Smooth muscle cell (in vitro differentiated cells): ENCODE data around the gene ATP4B. TPM values are rescaled to one million over a fixed set of nuclear protein-coding genes. Genes with fewer than 3 reads are reported as not detected.

Source experiments
- DNase-seq: peaks from one replicate; lab custom pipeline; 2025; ENCODE audit not compliant: unreplicated experiment; lab: John Stamatoyannopoulos, UW
- H2AFZ ChIP-seq: fragments of 200-600 bp; sonication (generic); 2 replicates; pipeline ENCODE4 v1.6.0; 2016; ENCODE audit warnings: antibody characterized with exemption, low read depth, mild to moderate bottlenecking
- H3F3A ChIP-seq: fragments of 200-600 bp; sonication (generic); 2 replicates; pipeline ENCODE4 v1.6.0; 2017; ENCODE audit warnings: antibody characterized with exemption, low read depth
- H3K27ac ChIP-seq: fragments of 200-600 bp; sonication (generic); 2 replicates; pipeline ENCODE4 v1.5.1; 2016; ENCODE audit warnings: low read depth, mild to moderate bottlenecking
- H3K27me3 ChIP-seq: fragments of 200-600 bp; sonication (generic); 2 replicates; pipeline ENCODE4 v1.6.1; 2016; ENCODE audit warnings: low read depth, mild to moderate bottlenecking
- H3K36me3 ChIP-seq: fragments of 200-600 bp; sonication (generic); 2 replicates; pipeline ENCODE4 v1.5.1; 2016; ENCODE audit warnings: low read depth
- H3K4me1 ChIP-seq: fragments of 200-600 bp; sonication (generic); 2 replicates; pipeline ENCODE4 v1.5.1; 2016; ENCODE audit warnings: low read depth
- H3K4me2 ChIP-seq: fragments of 200-600 bp; sonication (generic); 2 replicates; pipeline ENCODE4 v1.6.0; 2016; ENCODE audit warnings: mild to moderate bottlenecking
- H3K4me3 ChIP-seq: fragments of 200-600 bp; sonication (generic); 2 replicates; pipeline ENCODE4 v1.5.1; 2016; ENCODE audit warnings: mild to moderate bottlenecking
- H3K79me2 ChIP-seq: fragments of 200-600 bp; sonication (generic); 2 replicates; pipeline ENCODE4 v1.6.0; 2016; ENCODE audit warnings: low read depth, mild to moderate bottlenecking
- H3K9ac ChIP-seq: fragments of 200-600 bp; sonication (generic); 2 replicates; pipeline ENCODE4 v1.6.0; 2016; ENCODE audit warnings: low read depth
- H3K9me3 ChIP-seq: fragments of 200-600 bp; sonication (generic); replicated peaks from 2 replicates; pipeline ENCODE4 v1.5.1; 2016; ENCODE audit warnings: low read depth
- H4K20me1 ChIP-seq: fragments of 200-600 bp; sonication (generic); 2 replicates; pipeline ENCODE4 v1.6.0; 2016; ENCODE audit warnings: low read depth
- WGBS: methylation state at CpG from one replicate; pipeline ENCODE4 v1.1.7; 2016; ENCODE audit warnings: low lambda C conversion rate; 5-methylcytosine and 5-hydroxymethylcytosine counted together
- polyA plus RNA-seq: library from polyadenylated mRNA; unstranded; fragments of >200 nt; fragmentation: Nextera tagmentation; extraction: Ambion mirVana; gene quantifications from 2 replicates; pipeline ENCODE4 v1.2.1, GENCODE V29; 2016
- total RNA-seq: library from RNA; depleted of rRNA; stranded (reverse); fragments of >200 nt; gene quantifications from 2 replicates; pipeline ENCODE4 v1.2.3, GENCODE V29; 2014
- TF ChIP-seq, protein P1 (sequence below): fragments of 200-600 bp; sonication (generic); IDR thresholded peaks from 2 replicates; pipeline ENCODE4 v1.5.1; 2017; ENCODE audit warnings: borderline replicate concordance, mild to moderate bottlenecking, antibody characterized with exemption; ENCODE audit not compliant: insufficient read depth, poor library complexity, severe bottlenecking

The ATP4B gene
- total and polyA plus RNA-seq, 2 experiments from 2014 or later: not detected

DNA sequence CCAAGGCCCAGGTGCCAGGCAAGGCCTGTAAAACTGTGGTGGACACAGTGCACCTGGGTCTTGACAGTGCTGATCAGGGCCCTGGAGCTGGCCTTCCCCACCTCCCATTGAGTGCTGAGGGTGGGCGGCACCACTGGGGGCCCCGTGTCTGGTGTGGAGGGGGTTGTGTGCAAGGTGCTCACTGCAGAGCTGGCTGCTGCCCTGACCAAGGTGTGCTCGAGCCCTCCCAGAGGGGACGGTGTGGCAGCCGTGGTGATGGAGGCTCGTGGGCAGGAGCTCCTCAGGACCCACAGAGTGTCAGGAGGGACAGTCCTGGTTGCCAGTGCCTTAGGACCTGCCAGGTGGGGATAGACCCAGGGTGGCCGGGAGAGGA is 23.0 kb downstream of the ATP4B start:
- Histone ChIP-seq H3K9ac (no peak overlapping the region), H3K4me1 (no peaks in the 10 kb centered on the region), H3F3A (no peaks in the 10 kb centered on the region), H3K27me3 (no peaks in the 10 kb centered on the region), H2AFZ (no peak overlapping the region), H3K79me2 (no peaks in the 10 kb centered on the region), H3K4me3 (no peak overlapping the region), H3K9me3 (no peaks in the 10 kb centered on the region), H3K27ac (no peak overlapping the region), H3K36me3 (peaks cover 8% of the 10 kb centered on the region), H3K4me2 (no peak overlapping the region), H4K20me1 (peaks cover 18% of the 10 kb centered on the region)
- WGBS: 97% methylated on average over 7 of the region's 7 CpGs
- no peak for DNase-seq
- TF ChIP-seq, protein P1, sequence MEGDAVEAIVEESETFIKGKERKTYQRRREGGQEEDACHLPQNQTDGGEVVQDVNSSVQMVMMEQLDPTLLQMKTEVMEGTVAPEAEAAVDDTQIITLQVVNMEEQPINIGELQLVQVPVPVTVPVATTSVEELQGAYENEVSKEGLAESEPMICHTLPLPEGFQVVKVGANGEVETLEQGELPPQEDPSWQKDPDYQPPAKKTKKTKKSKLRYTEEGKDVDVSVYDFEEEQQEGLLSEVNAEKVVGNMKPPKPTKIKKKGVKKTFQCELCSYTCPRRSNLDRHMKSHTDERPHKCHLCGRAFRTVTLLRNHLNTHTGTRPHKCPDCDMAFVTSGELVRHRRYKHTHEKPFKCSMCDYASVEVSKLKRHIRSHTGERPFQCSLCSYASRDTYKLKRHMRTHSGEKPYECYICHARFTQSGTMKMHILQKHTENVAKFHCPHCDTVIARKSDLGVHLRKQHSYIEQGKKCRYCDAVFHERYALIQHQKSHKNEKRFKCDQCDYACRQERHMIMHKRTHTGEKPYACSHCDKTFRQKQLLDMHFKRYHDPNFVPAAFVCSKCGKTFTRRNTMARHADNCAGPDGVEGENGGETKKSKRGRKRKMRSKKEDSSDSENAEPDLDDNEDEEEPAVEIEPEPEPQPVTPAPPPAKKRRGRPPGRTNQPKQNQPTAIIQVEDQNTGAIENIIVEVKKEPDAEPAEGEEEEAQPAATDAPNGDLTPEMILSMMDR: no peak

GRCh38 chr13:113634279-113635047 is 23.5 kb downstream of the ATP4B start:
- H3K4me2 ChIP-seq: no peak overlapping the region
- no peak overlapping the region for H3K27ac ChIP-seq
- H3K79me2 ChIP-seq: no peaks in the 10 kb centered on the region
- H3K36me3 ChIP-seq: peaks cover 8% of the 10 kb centered on the region
- no peaks in the 10 kb centered on the region for H3K4me1 ChIP-seq
- H3F3A ChIP-seq: no peaks in the 10 kb centered on the region
- H3K9me3 ChIP-seq: no peaks in the 10 kb centered on the region
- H3K4me3 ChIP-seq: no peak overlapping the region
- H4K20me1 ChIP-seq: peaks cover 23% of the 10 kb centered on the region
- no peak overlapping the region for H2AFZ ChIP-seq
- no peak overlapping the region for H3K9ac ChIP-seq
- TF ChIP-seq, protein P1: no peak
- H3K27me3 ChIP-seq: no peaks in the 10 kb centered on the region
- no peak for DNase-seq
- WGBS: 98% methylated on average over 16 of the region's 16 CpGs

GRCh38 chr13:113633485-113633873 is 24.5 kb downstream of the ATP4B start:
- Histone ChIP-seq H3K9me3 (no peaks in the 10 kb centered on the region), H3K79me2 (peaks cover 8% of the 10 kb centered on the region), H3K4me3 (no peak overlapping the region), H3K27ac (no peak overlapping the region), H3F3A (no peaks in the 10 kb centered on the region), H3K4me1 (no peaks in the 10 kb centered on the region), H3K27me3 (no peaks in the 10 kb centered on the region), H4K20me1 (peaks cover 26% of the 10 kb centered on the region), H2AFZ (no peak overlapping the region), H3K4me2 (no peak overlapping the region), H3K9ac (no peak overlapping the region), H3K36me3 (no peaks in the 10 kb centered on the region)
- WGBS: 99% methylated on average over 18 of the region's 18 CpGs
- DNase-seq: no peak
- TF ChIP-seq, protein P1: no peak
